Neural crest cell (in vitro differentiated cells): ENCODE measurements around the gene OR7D2. TPM values are rescaled to one million over a fixed set of nuclear protein-coding genes. Genes with fewer than 3 reads are reported as not detected.

ENCODE experiments used
- DNase-seq: peaks from one replicate; pipeline ENCODE4 v3.0.0; 2021; ENCODE audit warnings: low read depth, mixed read lengths, low spot score
- H3K27ac Mint-ChIP-seq: one replicate; pipeline ENCODE4 v1.8.0; 2021; ENCODE audit warnings: mild to moderate bottlenecking, mixed read lengths; ENCODE audit not compliant: unreplicated experiment
- H3K27me3 Mint-ChIP-seq: 2 replicates; pipeline ENCODE4 v1.8.0; 2021; ENCODE audit warnings: low read depth, mild to moderate bottlenecking, mixed read lengths
- H3K36me3 Mint-ChIP-seq: 2 replicates; pipeline ENCODE4 v1.8.0; 2021; ENCODE audit warnings: low read depth, mild to moderate bottlenecking, mixed read lengths
- H3K4me1 Mint-ChIP-seq: 2 replicates; pipeline ENCODE4 v1.8.0; 2021; ENCODE audit warnings: mixed read lengths
- H3K4me3 Mint-ChIP-seq: one replicate; pipeline ENCODE4 v1.8.0; 2021; ENCODE audit warnings: mild to moderate bottlenecking, mixed read lengths
- H3K9me3 Mint-ChIP-seq: 2 replicates; pipeline ENCODE4 v1.8.0; 2021; ENCODE audit warnings: mixed read lengths
- CTCF ChIP-seq: fragments of 200-600 bp; sonication (generic); conservative IDR thresholded peaks from 2 replicates; pipeline ENCODE4 v1.5.0; 2021; ENCODE audit warnings: antibody characterized with exemption, mild to moderate bottlenecking
- long read RNA-seq: library from polyadenylated mRNA; unstranded; transcript quantifications from one replicate; pipeline ENCODE4 v2.0.0, GENCODE V29; 2020
- total RNA-seq: library from RNA; stranded (reverse); gene quantifications from 2 replicates; pipeline ENCODE4 v1.2.1, GENCODE V29; 2021

Gene OR7D2
- 1.6 and 1.9 TPM in 2 replicates for total RNA-seq
- long read RNA-seq, partial matches to known transcripts: 0 of 1 reads
- long read RNA-seq, other reads (novel, unspliced or antisense): 0 of 1 reads

- H3K27me3 Mint-ChIP-seq: peaks cover 10% of the 10 kb centered on the region
- H3K4me1 Mint-ChIP-seq: no peaks in the 10 kb centered on the region
- peaks cover 8% of the 10 kb centered on the region for H3K9me3 Mint-ChIP-seq
- H3K36me3 Mint-ChIP-seq: peaks cover 23% of the 10 kb centered on the region
- TF ChIP-seq CTCF: no peak
- DNase-seq: no peak
- H3K4me3 Mint-ChIP-seq: no peak within 1 kb of the TSS
- no peak within 1 kb of the TSS for H3K27ac Mint-ChIP-seq
These were observed at the start of gene OR7D2 for GRCh38 chr19:9178901-9179300. OR7D2 (plus strand) TSS chr19:9178979; CDS start chr19:9185782, 6,803 bp downstream.

- Mint-ChIP-seq H3K27me3 (peaks cover 41% of the 10 kb centered on the region), H3K9me3 (no peaks in the 10 kb centered on the region), H3K4me1 (no peaks in the 10 kb centered on the region), H3K4me3 (no peak overlapping the region), H3K27ac (no peak overlapping the region), H3K36me3 (no peaks in the 10 kb centered on the region)
- TF ChIP-seq CTCF: no peak
- no peak for DNase-seq
These were observed 47.8 kb upstream of the OR7D2 start for GRCh38 chr19:9130965-9131364.

- H3K4me1 Mint-ChIP-seq: no peaks in the 10 kb centered on the region
- H3K27ac Mint-ChIP-seq: no peak overlapping the region
- no peak for DNase-seq
- no peak overlapping the region for H3K4me3 Mint-ChIP-seq
- H3K27me3 Mint-ChIP-seq: peaks cover 35% of the 10 kb centered on the region
- H3K36me3 Mint-ChIP-seq: no peaks in the 10 kb centered on the region
- peaks cover 3% of the 10 kb centered on the region for H3K9me3 Mint-ChIP-seq
- TF ChIP-seq CTCF: no peak
These were observed 46.4 kb upstream of the OR7D2 start for GRCh38 chr19:9132422-9132821.

GRCh38 chr19:9139609-9140158 is 39.1 kb upstream of the OR7D2 start:
- DNase-seq: no peak
- H3K27me3 Mint-ChIP-seq: peaks cover 14% of the 10 kb centered on the region
- TF ChIP-seq CTCF: no peak
- H3K9me3 Mint-ChIP-seq: peaks cover 13% of the 10 kb centered on the region
- H3K4me1 Mint-ChIP-seq: peaks cover 20% of the 10 kb centered on the region
- H3K4me3 Mint-ChIP-seq: peak overlapping the region; percentile 98
- H3K27ac Mint-ChIP-seq: peak overlapping the region; percentile 99
- peaks cover 39% of the 10 kb centered on the region for H3K36me3 Mint-ChIP-seq

GRCh38 chr19:9140159-9140874 is 38.5 kb upstream of the OR7D2 start, which contains the start of gene ZNF317:
ZNF317 (plus strand) TSS chr19:9140397; CDS start chr19:9156017, 15,620 bp downstream.
- Mint-ChIP-seq H3K9me3 (peaks cover 14% of the 10 kb centered on the region), H3K27ac (peak within 1 kb of the TSS; percentile 99), H3K4me1 (peaks cover 20% of the 10 kb centered on the region), H3K27me3 (peaks cover 13% of the 10 kb centered on the region), H3K36me3 (peaks cover 46% of the 10 kb centered on the region), H3K4me3 (peak within 1 kb of the TSS; percentile 98)
- no peak for TF ChIP-seq CTCF
- DNase-seq: peak; percentile 75
